Retina (tissue), 1 donor: ENCODE data around the gene ISG15.

ENCODE experiments used
- DNase-seq: peaks from one replicate; pipeline ENCODE4 v3.0.0-alpha.2; 2016

The ISG15 gene

DNA sequence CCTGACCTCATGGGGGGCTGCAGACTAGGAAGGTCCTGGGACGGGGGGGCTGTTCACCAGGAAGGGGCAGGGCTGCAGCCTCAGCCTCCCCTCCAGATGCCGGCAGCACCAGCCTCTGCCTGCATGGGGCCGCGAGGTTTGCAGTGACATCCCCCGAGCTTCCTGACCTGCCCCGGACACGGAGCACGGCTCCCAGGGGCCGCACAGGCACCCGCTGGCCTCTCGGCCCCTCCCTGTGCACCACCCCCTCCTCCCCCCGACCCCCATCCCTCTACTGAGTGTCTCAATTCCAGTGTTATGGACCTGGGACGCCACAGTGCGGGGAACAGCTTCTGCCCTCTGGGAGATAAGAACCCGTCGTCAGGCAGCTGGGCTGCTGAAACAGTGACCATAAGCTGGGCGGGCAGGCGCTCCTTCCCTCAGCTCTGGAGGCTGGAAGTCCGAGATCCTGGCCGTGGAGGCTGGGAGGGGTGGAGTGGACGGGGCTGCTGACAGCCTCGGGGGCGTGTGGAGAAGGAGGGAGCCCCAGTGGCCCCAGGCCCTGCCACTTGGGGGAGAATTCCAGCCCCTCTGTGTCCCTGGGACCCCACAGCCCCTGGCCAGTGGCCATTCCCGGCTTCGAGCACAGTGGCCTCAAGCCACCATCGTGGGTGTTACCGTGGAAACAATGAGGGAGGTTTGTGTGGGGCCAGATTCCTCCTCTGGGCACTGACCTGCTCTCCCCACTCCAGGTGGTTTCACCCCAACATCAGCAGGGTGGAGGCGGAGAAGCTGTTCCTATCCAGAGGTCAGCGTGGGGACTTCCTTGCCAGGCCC, 49.3 kb downstream of the ISG15 start:
- no peak for DNase-seq

DNA sequence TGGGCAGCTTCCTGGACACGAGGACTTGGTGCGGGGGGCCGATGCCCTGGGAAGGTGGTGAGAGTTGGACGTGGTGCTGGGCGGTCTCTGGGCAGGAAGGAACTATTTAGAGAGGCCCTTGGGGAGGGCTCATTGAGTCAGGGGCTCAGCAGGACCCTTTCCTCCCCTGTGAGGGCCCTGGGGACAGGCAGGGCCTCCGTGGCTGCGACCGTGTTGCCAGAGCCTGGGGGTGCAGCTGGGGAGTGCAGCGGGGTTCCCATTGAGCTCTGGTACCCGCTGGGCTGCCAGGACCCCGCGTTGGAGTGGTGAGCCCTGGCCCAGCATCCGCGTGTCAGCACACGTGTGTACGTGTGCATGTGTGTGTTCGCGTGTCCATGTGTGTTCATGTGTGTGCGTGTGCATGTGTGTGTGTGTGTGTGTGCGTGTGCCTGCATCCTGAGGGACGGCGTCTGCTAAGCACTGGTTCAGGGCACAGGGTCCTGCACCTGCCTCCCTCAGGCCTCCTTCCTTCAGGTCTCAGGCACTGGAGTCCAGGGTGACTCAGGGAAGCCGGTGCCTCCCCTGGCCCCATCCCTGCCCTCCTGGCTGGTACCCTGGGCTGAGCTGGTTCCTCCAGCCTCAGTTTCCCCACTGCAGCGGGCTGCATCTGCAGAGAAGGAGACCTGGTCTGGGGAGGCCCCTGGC, 50.1 kb downstream of the ISG15 start:
- peak; percentile 56 for DNase-seq
